CD4-positive, CD25-positive, alpha-beta regulatory T cell (primary cell): ENCODE data around the gene ABO. TPM values are rescaled to one million over a fixed set of nuclear protein-coding genes. Genes with fewer than 3 reads are reported as not detected.
"Not testable (repeated sequence)": the region's sequence is repeated elsewhere in the genome, so short reads cannot be mapped to it uniquely, and the experiment has no call there.

Source experiments
- ATAC-seq, 2 donors: fragments of 150-1000 bp; cut with Tn5 transposase; one replicate each; pipeline ENCODE4 v1.10.0; 2021; ENCODE audit warnings: low read depth in 2 of 2, moderate number of reproducible peaks in 2 of 2, moderate library complexity in 1 of 2
- DNase-seq, 3 donors: peaks; one replicate each; pipeline versions ENCODE4 v3.0.0 to v3.0.0-alpha.2; 2012 to 2022; ENCODE audit warnings: mixed read lengths in 1 of 3
- H3K27ac ChIP-seq: one replicate; pipeline ENCODE4 v1.7.0; 2013; ENCODE audit warnings: mild to moderate bottlenecking, low read length; ENCODE audit not compliant: insufficient read depth, poor library complexity, severe bottlenecking
- H3K27me3 ChIP-seq: one replicate; pipeline ENCODE4 v1.7.0; 2013; ENCODE audit warnings: low read length; ENCODE audit not compliant: control insufficient read depth, insufficient read depth
- H3K36me3 ChIP-seq: one replicate; pipeline ENCODE4 v1.7.0; 2013; ENCODE audit warnings: mild to moderate bottlenecking, low read length, moderate library complexity; ENCODE audit not compliant: control insufficient read depth, insufficient read depth
- H3K4me1 ChIP-seq: 2 replicates; pipeline ENCODE4 v1.7.0; 2013; ENCODE audit warnings: mild to moderate bottlenecking, low read length; ENCODE audit not compliant: insufficient read depth, control insufficient read depth, poor library complexity, severe bottlenecking
- H3K4me3 ChIP-seq: one replicate; pipeline ENCODE4 v1.7.0; 2013; ENCODE audit warnings: low read depth, mild to moderate bottlenecking, low read length, moderate library complexity
- H3K9me3 ChIP-seq, 2 experiments: 1 replicate in 1 of 2; 2 replicates in 1 of 2; pipeline ENCODE4 v1.7.0; 2013; ENCODE audit warnings: low read length in 2 of 2, mild to moderate bottlenecking in 1 of 2, moderate library complexity in 1 of 2; ENCODE audit not compliant: control insufficient read depth in 2 of 2
- H3K27ac Mint-ChIP-seq, 3 donors: one replicate each; pipeline ENCODE4 v1.8.0; 2020 to 2022; ENCODE audit warnings: mild to moderate bottlenecking in 3 of 3, mixed read lengths in 3 of 3, moderate library complexity in 2 of 3
- H3K27me3 Mint-ChIP-seq: one replicate; pipeline ENCODE4 v1.8.0; 2022; ENCODE audit warnings: mild to moderate bottlenecking, mixed read lengths
- H3K36me3 Mint-ChIP-seq: one replicate; pipeline ENCODE4 v1.8.0; 2020; ENCODE audit warnings: mixed read lengths
- H3K4me1 Mint-ChIP-seq, 4 donors: one replicate each; pipeline ENCODE4 v1.8.0; 2020 to 2022; ENCODE audit warnings: mixed read lengths in 4 of 4, mild to moderate bottlenecking in 1 of 4
- H3K4me3 Mint-ChIP-seq, 4 donors: one replicate each; pipeline ENCODE4 v1.8.0; 2020 to 2022; ENCODE audit warnings: mild to moderate bottlenecking in 4 of 4, mixed read lengths in 4 of 4, moderate library complexity in 3 of 4
- H3K9me3 Mint-ChIP-seq, 7 donors: one replicate each; pipeline ENCODE4 v1.8.0; 2020 to 2022; ENCODE audit warnings: mixed read lengths in 7 of 7, mild to moderate bottlenecking in 3 of 7, moderate library complexity in 2 of 7
- polyA plus RNA-seq, 4 donors: library from polyadenylated mRNA; unstranded; fragments of 300-500 nt; fragmentation: Illumina TruSeq; gene quantifications; one replicate each; pipeline ENCODE4 v1.2.3, GENCODE V29; 2021
- total RNA-seq: library from RNA; stranded (reverse); gene quantifications from one replicate; pipeline ENCODE4 v1.2.3, GENCODE V29; 2022

The ABO gene
- total and polyA plus RNA-seq, 5 donors from 2014 or later: 0.62 TPM; not detected in 4

DNA sequence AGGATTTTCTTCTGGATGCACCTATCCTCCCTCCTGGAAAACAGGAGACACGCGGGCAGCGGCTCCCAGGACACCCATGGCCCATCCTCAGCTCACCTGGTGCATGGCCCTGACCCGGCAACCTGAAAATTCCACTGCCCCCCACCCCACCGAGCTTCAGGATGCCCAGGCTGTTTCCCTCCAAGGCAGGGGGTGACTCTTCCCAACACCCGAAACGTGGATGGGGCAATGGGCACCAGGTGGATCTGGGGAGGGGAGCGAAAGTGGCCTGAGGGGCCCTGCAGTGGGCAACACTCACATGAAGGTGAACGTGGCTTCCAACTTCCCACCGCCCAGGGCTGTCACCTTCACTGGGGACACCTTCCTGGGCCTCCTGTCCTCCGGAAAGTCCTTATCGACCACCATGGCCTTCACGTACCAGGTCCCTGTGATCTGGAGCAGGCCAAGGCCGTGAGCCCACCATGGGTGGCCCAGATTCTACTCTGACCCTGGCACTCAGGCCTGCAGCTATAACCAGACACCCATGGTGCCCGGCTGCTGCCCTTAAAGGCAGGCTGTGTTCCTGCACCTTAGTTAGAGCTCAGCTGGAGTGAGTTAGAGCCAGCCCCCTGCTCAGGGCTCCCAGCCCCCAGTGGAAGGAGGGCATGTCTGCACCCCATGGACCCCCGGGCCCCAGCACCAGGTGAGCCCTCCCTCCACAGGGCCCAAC, 66.7 kb downstream of the ABO start:
- not testable (repeated sequence) for H3K9me3 Mint-ChIP-seq, H3K4me1 Mint-ChIP-seq, ATAC-seq, H3K27ac ChIP-seq, H3K36me3 ChIP-seq, H3K27me3 ChIP-seq, DNase-seq, H3K4me3 ChIP-seq, H3K36me3 Mint-ChIP-seq, H3K27ac Mint-ChIP-seq, H3K9me3 ChIP-seq, H3K4me3 Mint-ChIP-seq, H3K4me1 ChIP-seq
- H3K27me3 Mint-ChIP-seq: peaks cover 17% of the 10 kb centered on the region

DNA sequence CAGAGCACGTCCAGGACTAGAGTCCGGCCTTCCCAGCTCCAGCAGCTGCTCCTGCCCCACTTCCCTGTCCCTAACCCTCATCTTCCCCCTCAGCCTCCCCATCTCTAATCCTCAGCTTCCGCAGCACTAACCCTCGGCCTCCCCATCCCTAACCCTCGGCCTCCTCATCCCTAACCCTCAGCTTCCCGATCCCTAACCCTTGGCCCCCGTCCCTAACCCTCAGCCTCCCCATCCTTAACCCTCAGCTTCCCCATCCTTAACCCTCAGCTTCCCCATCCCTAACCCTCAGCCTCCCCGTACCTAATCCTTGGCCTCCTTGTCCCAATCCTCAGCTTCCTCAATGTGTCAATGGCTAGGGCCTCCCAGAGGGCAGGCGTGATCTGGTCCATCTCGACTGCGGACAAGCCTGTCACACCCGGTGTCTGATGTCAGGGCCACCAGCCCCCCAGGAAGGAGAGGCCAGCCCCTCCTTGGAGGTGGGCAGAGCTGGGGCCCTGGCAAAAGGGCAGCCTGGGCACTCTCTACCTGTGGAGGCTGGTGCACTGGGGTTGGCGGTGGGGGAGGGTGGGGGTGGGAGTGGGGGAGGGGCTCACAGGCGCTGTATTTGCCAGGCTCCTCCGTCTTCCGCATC, 67.3 kb downstream of the ABO start:
- DNase-seq (no peak), ATAC-seq (no peak)
- H3K4me1 Mint-ChIP-seq: no peaks in the 10 kb centered on the region
- peaks cover 0 to 2% (median 0%) of the 10 kb centered on the region in 7 donors for H3K9me3 Mint-ChIP-seq
- H3K27ac ChIP-seq: no peak overlapping the region
- no peak overlapping the region for H3K4me3 Mint-ChIP-seq
- H3K36me3 Mint-ChIP-seq: no peaks in the 10 kb centered on the region
- no peaks in the 10 kb centered on the region for H3K4me1 ChIP-seq
- H3K27me3 ChIP-seq: no peaks in the 10 kb centered on the region
- H3K27ac Mint-ChIP-seq: no peak overlapping the region
- H3K36me3 ChIP-seq: no peaks in the 10 kb centered on the region
- peaks cover 12% of the 10 kb centered on the region for H3K27me3 Mint-ChIP-seq
- no peak overlapping the region for H3K4me3 ChIP-seq
- H3K9me3 ChIP-seq: no peaks in the 10 kb centered on the region

DNA sequence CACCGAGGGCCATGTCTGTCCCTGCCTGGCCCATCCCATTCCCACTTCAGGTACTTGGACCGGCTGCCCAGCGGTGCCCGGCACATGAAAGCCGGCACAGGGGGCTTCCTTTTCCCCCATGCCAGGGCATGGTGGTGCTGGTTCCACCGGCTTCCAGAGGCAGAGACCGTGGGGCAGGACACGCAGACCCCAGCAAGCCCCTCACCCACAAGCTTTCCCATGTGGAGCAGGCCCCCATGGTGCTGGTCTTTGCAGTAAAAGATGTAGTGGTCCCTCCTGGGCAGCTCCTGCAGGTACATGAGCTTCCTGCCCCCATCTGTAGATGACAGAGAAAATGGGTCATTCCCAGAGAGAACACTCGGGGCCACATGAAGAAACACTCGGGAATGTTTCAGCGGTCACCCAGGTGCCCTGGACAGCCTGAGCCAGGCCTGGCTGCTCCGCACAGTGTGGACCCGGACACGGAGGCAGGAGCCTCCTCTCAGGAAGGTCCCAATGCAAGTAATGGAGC, 67.9 kb downstream of the ABO start:
- Histone ChIP-seq H3K27ac (no peak overlapping the region), H3K9me3 (no peaks in the 10 kb centered on the region), H3K27me3 (no peaks in the 10 kb centered on the region), H3K4me3 (no peak overlapping the region), H3K4me1 (no peaks in the 10 kb centered on the region), H3K36me3 (no peaks in the 10 kb centered on the region)
- H3K27ac Mint-ChIP-seq: no peak overlapping the region
- H3K36me3 Mint-ChIP-seq: no peaks in the 10 kb centered on the region
- DNase-seq (no peak), ATAC-seq (no peak)
- H3K4me1 Mint-ChIP-seq: no peaks in the 10 kb centered on the region
- H3K9me3 Mint-ChIP-seq: peaks cover 0 to 2% (median 0%) of the 10 kb centered on the region in 7 donors
- H3K27me3 Mint-ChIP-seq: peaks cover 12% of the 10 kb centered on the region
- H3K4me3 Mint-ChIP-seq: no peak overlapping the region

DNA sequence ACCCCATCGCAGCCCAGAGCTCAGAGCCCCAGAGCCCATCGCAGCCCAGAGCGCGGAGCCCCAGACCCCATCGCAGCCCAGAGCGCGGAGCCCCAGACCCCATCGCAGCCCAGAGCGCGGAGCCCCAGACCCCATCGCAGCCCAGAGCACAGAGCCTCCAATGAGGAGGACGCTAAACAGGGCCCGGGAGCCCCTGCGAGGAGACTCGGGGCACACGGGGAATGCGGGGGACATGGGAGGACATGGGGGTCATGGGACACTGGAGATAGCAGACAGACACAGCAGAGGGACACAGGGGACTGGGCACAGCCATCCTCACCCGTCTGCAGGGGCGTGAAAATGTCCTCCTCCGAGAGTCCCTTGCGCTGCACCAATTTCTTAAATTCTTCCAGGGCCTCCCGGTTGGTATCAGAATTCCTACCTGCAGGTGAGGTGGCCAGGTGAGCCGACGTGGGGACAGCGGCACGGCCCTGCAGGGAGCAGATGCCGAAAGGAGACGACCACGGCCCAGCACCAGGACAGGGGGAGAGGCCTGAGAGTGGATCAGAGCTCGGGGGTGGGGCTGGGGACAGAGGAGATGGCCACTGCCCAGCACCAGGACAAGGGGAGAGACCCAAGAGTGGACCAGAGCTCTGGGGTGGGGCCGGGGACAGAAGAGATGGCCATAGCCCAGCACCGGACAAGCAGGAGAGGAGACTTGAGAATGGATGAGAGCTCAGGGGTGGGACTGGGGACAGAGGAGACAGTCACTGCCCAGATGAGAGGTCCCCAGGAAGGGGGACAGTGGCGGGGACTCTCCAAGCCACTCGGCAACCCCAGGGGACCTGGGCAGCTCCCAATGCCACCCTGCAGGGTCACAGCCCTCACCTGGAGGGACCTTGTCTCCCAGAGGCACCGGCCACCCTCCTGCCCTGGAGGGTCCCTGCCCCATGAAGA, 68.7 kb downstream of the ABO start:
- peaks cover 12% of the 10 kb centered on the region for H3K27me3 Mint-ChIP-seq
- H3K9me3 Mint-ChIP-seq: no peaks in the 10 kb centered on the region
- no peaks in the 10 kb centered on the region for H3K36me3 Mint-ChIP-seq
- H3K4me1 Mint-ChIP-seq: no peaks in the 10 kb centered on the region
- Histone ChIP-seq H3K4me1 (no peaks in the 10 kb centered on the region), H3K27me3 (no peaks in the 10 kb centered on the region), H3K36me3 (no peaks in the 10 kb centered on the region), H3K4me3 (no peak overlapping the region), H3K9me3 (no peaks in the 10 kb centered on the region), H3K27ac (no peak overlapping the region)
- ATAC-seq (no peak), DNase-seq (no peak)
- H3K4me3 Mint-ChIP-seq: no peak overlapping the region
- H3K27ac Mint-ChIP-seq: no peak overlapping the region

DNA sequence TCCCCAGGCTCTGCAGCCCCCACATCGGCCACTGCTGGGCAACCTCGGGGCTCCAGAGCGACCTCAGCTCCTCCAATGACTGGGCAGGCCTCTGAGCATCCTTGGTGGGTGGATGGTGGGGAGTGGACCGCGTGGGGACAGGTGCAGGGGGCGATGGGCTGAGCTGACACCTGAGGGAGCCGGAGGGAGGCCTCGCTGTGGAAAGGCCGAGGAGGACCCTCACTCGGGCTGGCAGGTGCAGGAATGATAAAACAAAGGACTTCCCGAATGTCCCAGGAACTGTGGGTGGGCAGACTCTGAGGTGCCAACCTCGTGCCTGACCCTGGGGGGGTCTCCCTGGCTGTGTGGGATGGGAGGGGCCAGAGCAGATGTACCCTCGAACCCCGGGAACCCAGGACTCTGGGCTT, 69.5 kb downstream of the ABO start:
- not testable (repeated sequence) for H3K4me3 ChIP-seq, H3K27ac Mint-ChIP-seq, H3K27me3 ChIP-seq, H3K4me3 Mint-ChIP-seq, H3K9me3 Mint-ChIP-seq, H3K36me3 ChIP-seq, H3K36me3 Mint-ChIP-seq, H3K4me1 ChIP-seq, DNase-seq, H3K27ac ChIP-seq, ATAC-seq, H3K4me1 Mint-ChIP-seq, H3K9me3 ChIP-seq
- peaks cover 13% of the 10 kb centered on the region for H3K27me3 Mint-ChIP-seq

Other genes starting within 250 kb of the ABO start
- gene GTF3C5, start 244.2 kb downstream of the ABO start, total RNA-seq: 50.5 TPM
- gene GTF3C5, start 244.2 kb downstream of the ABO start, polyA plus RNA-seq: 10 to 100 TPM; 35.8 to 40.3 (median 39.4) TPM
- gene CEL, start 213.2 kb downstream of the ABO start, total RNA-seq: 0.37 TPM
- not detected for gene CEL, start 213.2 kb downstream of the ABO start, polyA plus RNA-seq
- 228 TPM for gene RALGDS, start 154.0 kb downstream of the ABO start, total RNA-seq
- 10 to 100 TPM; 34.6 to 64.2 (median 49.2) TPM for gene RALGDS, start 154.0 kb downstream of the ABO start, polyA plus RNA-seq
- 1.5 TPM for gene GBGT1, start 111.3 kb downstream of the ABO start, total RNA-seq
- 1 to 10 TPM in 1 of 4 donors, under 1 TPM in 1, not detected in 2; 0.67 to 1.6 TPM for gene GBGT1, start 111.3 kb downstream of the ABO start, polyA plus RNA-seq
- not detected for gene OBP2B, start 66.0 kb downstream of the ABO start, total RNA-seq
- gene OBP2B, start 66.0 kb downstream of the ABO start, polyA plus RNA-seq: not detected
- 14.6 TPM for gene SURF6, start 61.0 kb upstream of the ABO start, total RNA-seq
- gene SURF6, start 61.0 kb upstream of the ABO start, polyA plus RNA-seq: 1 to 10 TPM; 5.4 to 8.4 (median 6.9) TPM
- gene MED22, start 72.9 kb upstream of the ABO start, total RNA-seq: 29.3 TPM
- 10 to 100 TPM in 3 of 4 donors, 1 to 10 TPM in 1; 7.3 to 16.2 (median 11.1) TPM for gene MED22, start 72.9 kb upstream of the ABO start, polyA plus RNA-seq
- gene RPL7A, start 73.0 kb upstream of the ABO start, total RNA-seq: 1,813 TPM
- gene RPL7A, start 73.0 kb upstream of the ABO start, polyA plus RNA-seq: 1,000 to 10,000 TPM in 2 of 4 donors, 100 to 1,000 TPM in 2; 747 to 1,102 (median 951) TPM
- 41.8 TPM for gene SURF1, start 81.3 kb upstream of the ABO start, total RNA-seq
- gene SURF1, start 81.3 kb upstream of the ABO start, polyA plus RNA-seq: 100 to 1,000 TPM; 114 to 120 (median 115) TPM
- gene SURF2, start 81.3 kb upstream of the ABO start, total RNA-seq: 24.3 TPM
- 10 to 100 TPM; 34.5 to 47.1 (median 37.0) TPM for gene SURF2, start 81.3 kb upstream of the ABO start, polyA plus RNA-seq
- gene SURF4, start 100.9 kb upstream of the ABO start, total RNA-seq: 132 TPM
- gene SURF4, start 100.9 kb upstream of the ABO start, polyA plus RNA-seq: 100 to 1,000 TPM; 189 to 227 (median 212) TPM
- gene STKLD1, start 101.2 kb upstream of the ABO start, total RNA-seq: 0.86 TPM
- gene STKLD1, start 101.2 kb upstream of the ABO start, polyA plus RNA-seq: under 1 TPM; 0.09 to 0.28 (median 0.15) TPM
- 19.4 TPM for gene REXO4, start 142.8 kb upstream of the ABO start, total RNA-seq
- gene REXO4, start 142.8 kb upstream of the ABO start, polyA plus RNA-seq: 10 to 100 TPM in 3 of 4 donors, 1 to 10 TPM in 1; 9.8 to 17.8 (median 14.7) TPM
- 0.47 TPM for gene ADAMTS13, start 147.2 kb upstream of the ABO start, total RNA-seq
- gene ADAMTS13, start 147.2 kb upstream of the ABO start, polyA plus RNA-seq: under 1 TPM in 1 of 4 donors, not detected in 3; 0.10 TPM
- gene CACFD1, start 184.8 kb upstream of the ABO start, total RNA-seq: 1.8 TPM
- gene CACFD1, start 184.8 kb upstream of the ABO start, polyA plus RNA-seq: 1 to 10 TPM; 1.2 to 3.0 (median 1.7) TPM
- 1.8 TPM for gene SLC2A6, start 203.9 kb upstream of the ABO start, total RNA-seq
- 1 to 10 TPM in 3 of 4 donors, under 1 TPM in 1; 0.63 to 2.2 (median 1.6) TPM for gene SLC2A6, start 203.9 kb upstream of the ABO start, polyA plus RNA-seq
- not detected for gene MYMK, start 249.8 kb upstream of the ABO start, total RNA-seq
- not detected for gene MYMK, start 249.8 kb upstream of the ABO start, polyA plus RNA-seq